HG03280 (cell line): ENCODE measurements around the gene IQGAP1.
"Not testable (repeated sequence)": the region's sequence is repeated elsewhere in the genome, so short reads cannot be mapped to it uniquely, and the experiment has no call there.

ENCODE experiments used
- ATAC-seq: cut with Tn5 transposase; IDR thresholded peaks from one replicate; pipeline ENCODE4 v1.9.1; 2021; ENCODE audit warnings: mild to moderate bottlenecking, moderate library complexity; ENCODE audit not compliant: unreplicated experiment

IQGAP1 gene, protein sequence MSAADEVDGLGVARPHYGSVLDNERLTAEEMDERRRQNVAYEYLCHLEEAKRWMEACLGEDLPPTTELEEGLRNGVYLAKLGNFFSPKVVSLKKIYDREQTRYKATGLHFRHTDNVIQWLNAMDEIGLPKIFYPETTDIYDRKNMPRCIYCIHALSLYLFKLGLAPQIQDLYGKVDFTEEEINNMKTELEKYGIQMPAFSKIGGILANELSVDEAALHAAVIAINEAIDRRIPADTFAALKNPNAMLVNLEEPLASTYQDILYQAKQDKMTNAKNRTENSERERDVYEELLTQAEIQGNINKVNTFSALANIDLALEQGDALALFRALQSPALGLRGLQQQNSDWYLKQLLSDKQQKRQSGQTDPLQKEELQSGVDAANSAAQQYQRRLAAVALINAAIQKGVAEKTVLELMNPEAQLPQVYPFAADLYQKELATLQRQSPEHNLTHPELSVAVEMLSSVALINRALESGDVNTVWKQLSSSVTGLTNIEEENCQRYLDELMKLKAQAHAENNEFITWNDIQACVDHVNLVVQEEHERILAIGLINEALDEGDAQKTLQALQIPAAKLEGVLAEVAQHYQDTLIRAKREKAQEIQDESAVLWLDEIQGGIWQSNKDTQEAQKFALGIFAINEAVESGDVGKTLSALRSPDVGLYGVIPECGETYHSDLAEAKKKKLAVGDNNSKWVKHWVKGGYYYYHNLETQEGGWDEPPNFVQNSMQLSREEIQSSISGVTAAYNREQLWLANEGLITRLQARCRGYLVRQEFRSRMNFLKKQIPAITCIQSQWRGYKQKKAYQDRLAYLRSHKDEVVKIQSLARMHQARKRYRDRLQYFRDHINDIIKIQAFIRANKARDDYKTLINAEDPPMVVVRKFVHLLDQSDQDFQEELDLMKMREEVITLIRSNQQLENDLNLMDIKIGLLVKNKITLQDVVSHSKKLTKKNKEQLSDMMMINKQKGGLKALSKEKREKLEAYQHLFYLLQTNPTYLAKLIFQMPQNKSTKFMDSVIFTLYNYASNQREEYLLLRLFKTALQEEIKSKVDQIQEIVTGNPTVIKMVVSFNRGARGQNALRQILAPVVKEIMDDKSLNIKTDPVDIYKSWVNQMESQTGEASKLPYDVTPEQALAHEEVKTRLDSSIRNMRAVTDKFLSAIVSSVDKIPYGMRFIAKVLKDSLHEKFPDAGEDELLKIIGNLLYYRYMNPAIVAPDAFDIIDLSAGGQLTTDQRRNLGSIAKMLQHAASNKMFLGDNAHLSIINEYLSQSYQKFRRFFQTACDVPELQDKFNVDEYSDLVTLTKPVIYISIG (N-terminal part only)

GRCh38 chr15:90387534-90388461 is at the start of gene IQGAP1:
TSS of gene IQGAP1 (plus strand) at chr15:90388242. CDS start at chr15:90388342, 100 bp downstream.
- peak; percentile 95 for ATAC-seq

DNA sequence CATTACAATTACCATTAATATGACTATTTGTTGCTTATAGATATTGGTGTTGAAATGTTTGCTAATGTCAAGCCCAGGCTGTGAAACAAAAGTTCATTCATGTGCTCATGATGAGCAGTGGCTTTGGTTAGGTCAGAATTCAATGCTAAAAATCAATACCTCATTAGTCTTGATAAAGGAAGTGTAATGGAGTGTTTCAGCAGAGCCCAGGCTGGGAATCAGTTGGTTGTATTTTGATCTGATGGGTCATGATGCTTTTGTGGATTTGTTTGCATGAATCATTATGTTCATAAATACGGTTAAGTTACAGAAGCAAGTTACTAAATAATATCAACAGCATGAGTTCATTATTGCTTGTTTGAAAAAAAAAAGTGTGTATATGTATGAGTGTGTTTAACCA is 49.5 kb upstream of the IQGAP1 start:
- ATAC-seq: no peak

DNA sequence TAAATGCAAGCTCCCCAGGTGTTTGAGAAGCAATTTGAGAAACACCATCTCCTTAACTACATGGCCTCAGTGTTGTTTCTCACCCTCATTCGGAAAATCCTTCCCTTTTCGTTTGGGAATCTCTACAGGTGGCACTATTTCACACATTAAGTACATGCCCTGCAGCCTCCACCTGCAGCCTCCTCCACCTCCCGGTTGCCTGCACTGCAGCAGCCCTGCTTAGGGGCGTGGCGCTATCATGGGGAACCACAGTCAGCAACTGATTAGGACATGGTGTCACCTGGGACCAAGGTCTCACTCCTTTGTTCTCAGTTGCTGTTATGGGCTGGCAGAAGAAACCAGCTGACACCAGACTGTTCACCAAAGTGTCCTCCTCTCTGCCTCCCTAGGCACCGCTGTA is 47.7 kb upstream of the IQGAP1 start:
- no peak for ATAC-seq

DNA sequence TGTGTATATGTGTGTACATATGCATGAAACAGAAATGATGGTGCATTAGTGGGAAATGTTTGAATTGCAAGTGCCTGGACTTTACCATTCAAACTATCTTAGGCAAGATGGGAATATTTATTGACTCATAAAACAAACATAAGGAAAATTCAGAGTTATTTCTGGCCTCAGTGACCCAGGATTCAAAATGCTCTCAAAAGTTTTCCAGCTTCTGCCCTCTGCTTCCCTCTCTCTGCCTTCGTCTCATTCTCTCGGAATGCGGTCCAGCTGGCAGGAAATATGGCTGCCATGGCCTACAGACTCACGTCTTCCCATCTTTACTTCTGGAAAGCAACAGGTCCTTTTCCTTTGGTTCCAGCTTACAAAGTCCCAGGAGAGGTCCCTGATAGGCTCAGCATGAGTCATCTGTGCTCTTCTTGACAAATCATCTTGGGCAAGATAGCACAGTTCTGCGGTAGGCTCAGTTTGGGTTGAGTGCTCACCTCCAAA is 44.7 kb upstream of the IQGAP1 start:
- no peak for ATAC-seq

- no peak for ATAC-seq
These were observed 43.4 kb upstream of the IQGAP1 start for GRCh38 chr15:90344662-90345061.

GRCh38 chr15:90345857-90346256 is 42.2 kb upstream of the IQGAP1 start:
- no peak for ATAC-seq

GRCh38 chr15:90347431-90348065 is 40.5 kb upstream of the IQGAP1 start:
- ATAC-seq: not testable (repeated sequence)

GRCh38 chr15:90348456-90348855 is 39.6 kb upstream of the IQGAP1 start:
- no peak for ATAC-seq

DNA sequence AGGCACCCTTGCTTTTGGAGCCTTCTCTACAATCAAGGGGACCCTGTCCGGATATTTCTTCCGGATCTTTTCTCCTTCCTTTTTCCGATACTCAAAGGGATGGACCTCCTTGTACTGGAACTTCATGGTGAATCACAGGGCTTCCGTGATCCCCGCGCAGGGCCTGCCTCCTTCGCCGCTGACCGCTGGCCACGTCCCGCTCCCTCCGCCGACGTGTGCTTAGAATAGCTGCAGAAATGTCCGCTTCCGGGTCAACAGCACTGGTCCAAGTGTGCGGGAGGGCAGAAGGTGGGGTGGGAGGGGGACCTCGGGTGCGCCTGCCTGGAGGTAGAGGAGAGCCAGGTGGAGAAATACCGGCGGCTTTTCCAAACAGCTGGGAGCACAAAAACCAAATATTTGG is 39.0 kb upstream of the IQGAP1 start:
- no peak for ATAC-seq

DNA sequence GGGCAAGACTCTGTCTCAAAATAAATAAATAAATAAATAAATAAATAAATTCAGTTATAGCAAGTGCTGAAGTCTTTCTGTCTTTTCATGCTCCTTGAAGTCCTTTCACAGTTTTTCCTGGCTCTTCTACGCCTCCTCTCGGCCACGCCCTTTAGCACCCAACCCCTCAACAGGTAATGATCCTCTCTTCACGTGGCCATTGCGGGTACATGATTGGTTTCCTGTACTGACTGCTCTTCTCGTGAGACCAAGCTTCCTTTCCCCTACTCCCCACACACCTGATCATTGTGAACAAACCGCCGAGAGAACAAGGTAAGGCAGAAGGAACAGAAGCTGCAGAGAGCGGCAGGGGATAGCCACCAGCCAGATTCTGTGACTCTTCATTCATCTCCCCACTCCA is 38.2 kb upstream of the IQGAP1 start:
- no peak for ATAC-seq

- no peak for ATAC-seq
These were observed 36.4 kb upstream of the IQGAP1 start for GRCh38 chr15:90351479-90352106.

DNA sequence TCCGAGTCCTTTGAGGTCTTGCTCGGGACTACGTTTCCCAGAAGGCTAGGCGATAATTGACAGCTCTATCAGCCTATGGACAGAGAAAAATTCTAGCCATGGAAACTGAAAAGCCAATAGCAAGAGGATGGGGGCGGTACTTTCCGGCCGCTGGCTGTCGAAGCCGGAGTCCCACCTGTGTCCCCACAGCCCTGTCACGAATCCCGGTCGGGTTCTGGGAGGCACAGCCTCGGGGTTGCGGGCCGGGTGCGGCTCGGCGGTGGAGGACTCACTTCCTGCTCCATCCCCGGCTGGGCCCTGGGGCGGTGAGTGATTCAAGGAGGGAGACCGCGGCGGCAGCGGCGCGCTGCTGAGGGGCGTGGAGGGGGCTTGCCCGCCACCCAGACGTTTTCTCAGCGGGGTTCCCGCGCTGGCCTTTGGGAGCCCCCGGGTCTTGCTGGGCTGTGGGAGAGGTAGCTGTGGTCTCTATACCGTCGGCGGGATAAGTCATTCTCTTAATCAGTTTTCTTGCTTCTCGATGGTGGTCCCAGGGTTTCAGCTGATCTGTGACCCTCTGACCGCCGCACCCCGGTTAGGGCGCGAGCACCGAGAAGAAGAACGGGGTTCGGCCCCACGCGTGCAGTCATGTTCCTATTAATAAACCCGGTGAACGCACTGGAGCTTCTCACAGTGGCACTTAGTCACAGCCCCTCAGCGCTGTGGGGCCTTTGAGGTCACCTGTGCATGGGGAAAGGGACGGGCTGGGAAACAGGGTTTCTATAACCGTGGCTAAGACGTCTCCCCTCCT is 35.7 kb upstream of the IQGAP1 start, which contains the start of gene ZNF774:
TSS of gene ZNF774 (plus strand) at position 178 of the 787 bp plus-strand sequence. CDS start 2,377 bp downstream, outside the sequence.
- ATAC-seq: peak; percentile 99

DNA sequence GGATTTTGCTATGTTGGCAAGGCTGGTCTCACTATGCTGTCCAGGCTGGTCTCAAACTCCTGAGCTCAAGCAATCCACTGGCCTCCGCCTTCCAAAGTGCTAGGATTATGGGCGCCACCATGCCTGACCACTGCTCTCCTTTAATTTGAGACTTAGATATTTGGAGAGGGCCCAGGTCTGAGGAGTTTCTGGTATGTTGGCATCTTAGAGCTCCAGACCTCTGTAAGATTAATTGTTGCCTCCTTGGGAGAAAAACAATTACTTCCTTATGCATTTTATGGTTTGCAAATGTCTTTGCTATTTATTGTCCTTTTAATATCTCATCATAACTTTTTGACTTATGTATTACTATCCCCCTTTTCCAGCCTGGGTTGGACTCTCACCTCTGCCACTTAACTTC is 33.1 kb upstream of the IQGAP1 start:
- no peak for ATAC-seq

- no peak for ATAC-seq
These were observed 29.7 kb upstream of the IQGAP1 start for GRCh38 chr15:90358124-90359033.

DNA sequence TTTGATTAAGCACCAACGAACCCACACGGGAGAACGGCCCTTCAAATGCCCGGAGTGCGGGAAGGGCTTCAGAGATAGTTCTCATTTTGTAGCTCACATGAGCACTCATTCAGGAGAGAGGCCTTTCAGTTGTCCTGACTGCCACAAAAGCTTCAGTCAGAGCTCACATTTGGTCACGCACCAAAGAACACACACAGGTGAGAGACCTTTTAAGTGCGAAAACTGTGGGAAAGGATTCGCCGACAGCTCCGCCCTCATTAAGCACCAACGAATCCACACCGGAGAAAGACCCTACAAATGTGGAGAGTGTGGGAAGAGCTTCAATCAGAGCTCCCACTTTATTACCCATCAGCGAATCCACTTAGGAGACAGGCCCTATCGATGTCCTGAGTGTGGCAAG is 27.3 kb upstream of the IQGAP1 start:
- ATAC-seq: no peak

DNA sequence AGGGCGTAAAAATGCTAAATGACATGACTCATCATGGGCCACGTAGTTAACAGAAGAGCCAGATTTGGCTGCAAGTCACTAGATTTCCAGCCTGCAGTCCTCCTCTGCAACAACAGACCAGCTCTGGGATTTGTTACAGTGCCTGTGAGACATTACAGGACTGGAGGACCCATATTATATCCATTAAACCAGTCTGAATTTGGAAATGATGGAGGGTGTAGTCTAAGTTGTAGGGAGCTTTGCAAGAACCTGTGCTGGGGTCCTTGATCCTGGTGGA is 25.2 kb upstream of the IQGAP1 start:
- ATAC-seq: no peak

DNA sequence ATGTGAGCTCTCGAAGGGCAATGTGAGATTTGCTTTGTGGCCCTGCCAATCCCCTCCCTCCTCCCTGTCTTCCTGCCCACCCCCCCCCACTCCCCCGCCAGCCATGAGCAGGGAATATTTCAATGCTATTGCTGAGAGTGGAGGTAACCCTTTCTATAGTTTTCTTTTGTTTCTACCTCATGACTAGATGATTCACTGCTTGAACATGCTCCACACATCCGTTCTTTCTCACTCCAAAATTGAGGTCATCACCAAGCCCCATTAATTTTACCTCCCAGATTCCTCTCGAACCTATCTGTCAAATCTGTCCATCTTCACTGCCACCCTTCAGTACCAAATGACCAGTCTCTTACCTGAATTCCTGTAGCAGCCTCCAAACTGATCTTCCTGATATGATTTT is 23.8 kb upstream of the IQGAP1 start:
- ATAC-seq: no peak
